Activated naive CD4-positive, alpha-beta T cell treated with anti-CD3 and anti-CD28 coated beads, Interleukin-2, amount 50 U/mL, for 72 hours (primary cell): ENCODE data around the gene RRP9. TPM values are rescaled to one million over a fixed set of nuclear protein-coding genes. Genes with fewer than 3 reads are reported as not detected.
A peak's percentile ranks its signal among the peaks of the same experiment; 100 is the strongest.

Experiments used
- ATAC-seq, 2 donors: fragments of 150-1000 bp; cut with Tn5 transposase; 2 replicates each; pipeline ENCODE4 v1.10.0; 2021; ENCODE audit warnings: mild to moderate bottlenecking in 2 of 2, moderate library complexity in 2 of 2
- DNase-seq, 2 donors: peaks; one replicate each; pipeline ENCODE4 v3.0.0; 2021 to 2022; ENCODE audit warnings: low spot score in 2 of 2
- H3K27ac Mint-ChIP-seq, 2 donors: one replicate each; pipeline ENCODE4 v1.8.0; 2022; ENCODE audit warnings: mild to moderate bottlenecking in 2 of 2, mixed read lengths in 2 of 2
- H3K36me3 Mint-ChIP-seq, 2 donors: one replicate each; pipeline ENCODE4 v1.8.0; 2022; ENCODE audit warnings: mixed read lengths in 2 of 2
- H3K9me3 Mint-ChIP-seq, 2 donors: one replicate each; pipeline ENCODE4 v1.8.0; 2022; ENCODE audit warnings: mixed read lengths in 2 of 2
- total RNA-seq, 2 donors: library from RNA; stranded (reverse); gene quantifications; one replicate each; pipeline ENCODE4 v1.2.3, GENCODE V29; 2022

The RRP9 gene
- total RNA-seq, 2 donors from 2014 or later, result 23.6 to 33.0 TPM

GRCh38 chr3:51962854-51963530 is 21.3 kb upstream of the RRP9 start:
- no peaks in the 10 kb centered on the region for H3K9me3 Mint-ChIP-seq

DNA sequence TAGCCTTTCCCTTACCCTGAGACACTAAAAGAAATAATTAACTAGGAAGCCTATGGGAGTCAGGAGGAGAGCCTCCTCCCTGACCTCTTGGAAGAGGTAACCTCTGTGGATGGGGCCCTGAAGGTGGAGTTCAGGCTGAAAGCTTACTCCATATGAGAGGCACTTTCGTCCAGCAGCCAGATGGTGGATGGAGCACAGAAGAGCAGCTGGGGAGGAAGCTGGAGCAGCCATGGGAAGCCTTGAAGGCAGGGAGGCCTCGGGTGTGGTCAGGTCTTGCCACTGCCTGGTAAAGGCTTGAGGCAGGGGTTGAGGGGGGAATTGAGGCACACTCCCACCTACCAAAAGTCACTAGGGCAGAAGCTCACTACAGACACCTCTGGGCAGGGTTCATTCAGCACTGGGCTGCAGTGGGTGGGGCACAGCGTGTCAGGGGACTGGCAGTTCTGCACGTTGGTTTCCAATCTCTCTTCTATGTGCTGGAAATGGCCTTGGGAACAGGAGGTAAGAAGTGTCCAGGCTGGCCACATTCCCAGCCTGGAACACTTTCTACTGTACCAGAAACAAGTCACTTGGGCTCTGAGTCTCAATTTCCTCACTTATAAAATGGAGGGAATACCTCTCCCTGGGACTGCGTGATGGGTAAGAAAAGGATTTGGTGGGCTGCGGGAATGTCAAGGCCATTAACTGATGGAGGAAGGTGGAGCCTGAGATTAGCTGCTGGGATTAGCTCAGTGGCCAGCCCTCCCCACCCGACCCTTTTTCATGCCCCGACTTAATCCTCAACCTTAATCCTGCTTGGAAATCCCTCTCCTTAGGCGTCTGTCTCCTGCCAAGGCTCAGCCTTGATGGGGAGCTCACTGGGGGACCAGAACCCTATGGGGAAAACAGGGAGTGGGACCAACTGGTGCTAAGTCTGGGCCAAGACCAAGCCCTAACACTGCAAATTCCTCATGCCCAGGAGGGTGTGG is 20.2 kb upstream of the RRP9 start:
- ATAC-seq (no peak), DNase-seq (no peak)
- no peak overlapping the region for H3K27ac Mint-ChIP-seq
- H3K36me3 Mint-ChIP-seq, result no peaks in the 10 kb centered on the region
- H3K9me3 Mint-ChIP-seq, result no peaks in the 10 kb centered on the region

More at GRCh38 chr3:51962854-51963530, 21.3 kb upstream of the RRP9 start:
- Mint-ChIP-seq H3K27ac (no peak overlapping the region), H3K36me3 (no peaks in the 10 kb centered on the region)
- DNase-seq, result no peak
- ATAC-seq, result no peak

GRCh38 chr3:51961011-51961410 is 19.3 kb upstream of the RRP9 start:
- DNase-seq (no peak), ATAC-seq (no peak)
- Mint-ChIP-seq H3K27ac (no peak overlapping the region), H3K36me3 (no peaks in the 10 kb centered on the region), H3K9me3 (no peaks in the 10 kb centered on the region)

- Mint-ChIP-seq H3K36me3 (no peaks in the 10 kb centered on the region), H3K9me3 (no peaks in the 10 kb centered on the region), H3K27ac (no peak overlapping the region)
- DNase-seq, result no peak
- no peak for ATAC-seq
These were observed 18.7 kb upstream of the RRP9 start for GRCh38 chr3:51960386-51960785.

GRCh38 chr3:51959651-51960050 is 17.9 kb upstream of the RRP9 start:
- no peaks in the 10 kb centered on the region for H3K9me3 Mint-ChIP-seq
- no peaks in the 10 kb centered on the region for H3K36me3 Mint-ChIP-seq
- no peak overlapping the region for H3K27ac Mint-ChIP-seq
- no peak for DNase-seq
- ATAC-seq, result no peak

DNA sequence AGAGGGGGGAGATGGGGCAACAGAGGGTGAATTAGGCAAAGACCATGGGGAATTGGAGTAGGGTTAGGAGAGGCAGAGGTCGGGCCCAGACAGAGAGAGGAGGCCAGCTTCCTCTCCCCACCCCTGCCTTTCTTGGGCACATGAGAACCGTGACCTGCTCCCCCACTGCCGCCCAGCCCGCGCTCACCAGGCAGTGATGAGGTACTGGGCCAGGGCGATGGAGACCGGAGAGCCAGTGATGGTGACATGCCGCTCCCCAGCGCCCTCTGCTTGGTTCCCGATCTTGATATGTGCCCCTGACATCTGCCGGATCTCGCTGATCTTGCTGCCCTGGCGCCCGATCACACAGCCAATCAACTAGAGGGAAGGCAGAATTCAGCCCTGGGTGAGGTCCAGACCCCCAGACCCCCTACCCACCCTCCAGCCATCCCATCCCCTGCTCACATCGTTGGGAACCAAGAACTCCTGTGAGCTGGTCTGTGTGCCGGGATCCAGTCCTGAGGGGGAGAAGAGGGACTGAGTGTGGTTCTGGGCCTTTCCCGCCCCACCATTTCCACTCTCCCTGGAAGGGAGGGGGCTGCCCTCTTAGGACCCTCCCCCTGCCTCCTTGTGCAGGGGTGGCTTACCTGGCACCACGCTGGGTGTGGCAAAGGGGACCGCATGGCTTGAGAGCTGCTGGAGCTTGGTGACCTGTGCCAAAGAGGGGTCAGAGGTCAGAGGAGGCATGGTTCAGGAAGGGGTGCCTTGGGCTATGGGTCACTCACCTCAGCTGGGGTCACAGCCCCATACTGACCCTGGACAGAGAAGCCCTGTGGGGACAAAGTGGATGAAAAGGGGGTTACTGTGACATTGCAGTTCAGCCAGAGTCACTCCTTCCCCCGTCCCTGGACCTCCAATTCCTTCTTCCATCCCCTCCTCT is 17.2 kb upstream of the RRP9 start:
- Mint-ChIP-seq H3K9me3 (no peaks in the 10 kb centered on the region), H3K27ac (no peak overlapping the region), H3K36me3 (no peaks in the 10 kb centered on the region)
- ATAC-seq (no peak), DNase-seq (no peak)

DNA sequence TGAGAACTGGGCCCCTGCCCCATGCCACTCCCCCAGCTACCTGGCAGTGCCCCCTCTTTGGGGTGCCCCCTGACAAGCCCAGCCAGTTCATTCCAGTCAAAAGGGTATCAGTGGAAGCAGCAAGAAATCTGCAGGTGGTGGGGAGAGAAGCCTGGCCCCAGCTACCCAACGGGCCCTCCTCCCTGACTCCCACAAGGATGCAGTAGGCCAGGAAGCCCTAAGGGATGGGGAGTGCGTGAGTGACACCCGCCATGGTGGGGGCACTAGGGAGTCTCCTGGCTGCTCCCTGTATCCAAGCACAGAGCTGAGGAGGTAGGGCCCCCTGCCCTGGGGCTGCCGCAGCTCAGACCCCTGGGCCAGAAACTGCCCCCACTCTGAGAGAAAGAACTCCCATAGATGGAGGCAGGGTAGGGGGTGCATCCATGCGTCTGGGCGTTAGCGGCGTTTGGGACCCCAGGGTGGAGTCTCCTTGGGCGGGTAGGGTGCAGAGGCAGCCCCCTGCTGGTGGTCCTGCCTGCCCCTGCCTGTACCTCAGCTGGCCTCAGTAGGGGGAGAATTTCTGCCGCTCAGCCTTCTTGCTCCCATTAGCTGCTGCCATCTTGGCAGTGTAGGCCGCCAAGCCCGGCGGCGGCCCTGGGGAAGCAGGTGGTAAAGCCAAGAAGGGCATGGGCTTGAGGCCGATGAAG is 16.0 kb upstream of the RRP9 start:
- Mint-ChIP-seq H3K27ac (no peak overlapping the region), H3K36me3 (no peaks in the 10 kb centered on the region), H3K9me3 (no peaks in the 10 kb centered on the region)
- no peak for DNase-seq
- no peak for ATAC-seq

GRCh38 chr3:51955893-51956770 is 14.4 kb upstream of the RRP9 start:
- Mint-ChIP-seq H3K9me3 (no peaks in the 10 kb centered on the region), H3K36me3 (no peaks in the 10 kb centered on the region), H3K27ac (no peak overlapping the region)
- peak; percentile 75 to 79 for ATAC-seq
- peak in 1 of 2 donors; percentile 38 for DNase-seq

GRCh38 chr3:51955175-51955892 is 13.6 kb upstream of the RRP9 start, which contains the start of gene GPR62:
TSS of gene GPR62 (plus strand) at chr3:51955381. CDS start at chr3:51955653, 272 bp downstream.
- Mint-ChIP-seq H3K36me3 (no peaks in the 10 kb centered on the region), H3K27ac (no peak within 1 kb of the TSS), H3K9me3 (no peaks in the 10 kb centered on the region)
- no peak for ATAC-seq
- DNase-seq, result no peak

GRCh38 chr3:51954713-51955112 is 13.0 kb upstream of the RRP9 start:
- ATAC-seq, result no peak
- Mint-ChIP-seq H3K36me3 (no peaks in the 10 kb centered on the region), H3K27ac (no peak overlapping the region), H3K9me3 (no peaks in the 10 kb centered on the region)
- DNase-seq, result no peak

GRCh38 chr3:51954105-51954504 is 12.4 kb upstream of the RRP9 start:
- ATAC-seq (no peak), DNase-seq (no peak)
- Mint-ChIP-seq H3K36me3 (no peaks in the 10 kb centered on the region), H3K27ac (no peak overlapping the region), H3K9me3 (no peaks in the 10 kb centered on the region)

DNA sequence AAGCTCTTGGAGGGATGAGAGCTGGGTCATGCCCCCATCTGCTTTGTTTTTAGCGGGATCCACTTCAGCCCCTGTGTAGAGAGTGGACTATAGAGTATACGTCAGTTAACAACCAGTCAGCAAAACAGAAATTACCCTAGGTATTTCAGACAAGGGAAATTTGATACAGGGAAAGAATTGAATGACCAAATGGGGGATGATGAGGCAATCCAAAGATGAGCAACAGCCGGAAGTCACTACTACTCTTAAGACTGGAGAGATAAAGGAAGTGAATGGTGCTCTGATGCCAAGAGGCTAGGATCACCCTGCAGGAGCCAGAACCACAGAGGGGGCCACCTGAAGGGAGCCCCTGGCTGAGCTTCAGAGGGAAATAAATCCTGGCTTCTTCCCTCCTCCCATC is 11.7 kb upstream of the RRP9 start:
- H3K9me3 Mint-ChIP-seq, result no peaks in the 10 kb centered on the region
- H3K36me3 Mint-ChIP-seq, result no peaks in the 10 kb centered on the region
- no peak overlapping the region for H3K27ac Mint-ChIP-seq
- ATAC-seq (no peak), DNase-seq (no peak)

- no peak overlapping the region for H3K27ac Mint-ChIP-seq
- ATAC-seq, result no peak
- H3K36me3 Mint-ChIP-seq, result no peaks in the 10 kb centered on the region
These were observed 9.2 kb upstream of the RRP9 start for GRCh38 chr3:51950899-51951298.

DNA sequence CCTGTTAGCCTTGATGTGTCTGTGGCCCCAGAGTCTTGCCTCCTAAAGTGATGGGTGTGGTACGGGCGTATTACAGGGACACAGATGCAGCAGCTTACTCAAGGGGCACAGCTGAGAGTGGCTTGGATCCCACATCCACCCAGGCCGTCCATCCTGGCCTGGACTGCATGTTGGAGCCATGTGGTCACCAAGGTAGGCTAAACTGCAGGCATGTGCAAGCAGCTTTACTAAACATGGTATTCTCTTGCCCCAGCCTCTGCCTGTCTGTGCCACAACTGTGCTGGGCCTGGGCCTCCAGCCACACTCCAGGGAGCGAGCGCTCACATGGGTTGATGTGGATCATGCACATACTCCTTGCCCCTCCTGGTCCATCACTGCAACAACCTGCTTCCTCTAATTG is 7.4 kb upstream of the RRP9 start:
- no peak overlapping the region for H3K27ac Mint-ChIP-seq
- no peaks in the 10 kb centered on the region for H3K9me3 Mint-ChIP-seq
- ATAC-seq (no peak), DNase-seq (no peak)
- H3K36me3 Mint-ChIP-seq, result no peaks in the 10 kb centered on the region

More at GRCh38 chr3:51950899-51951298, 9.2 kb upstream of the RRP9 start:
- no peak for DNase-seq
- H3K9me3 Mint-ChIP-seq, result no peaks in the 10 kb centered on the region
